Stimulated activated CD4-positive, alpha-beta T cell treated with anti-CD3 and anti-CD28 coated beads, Interleukin-1b, Interleukin-23, amount 100 ng/mL, for 4 hours (primary cell): ENCODE data around the gene DOP1A.

Source experiments
- DNase-seq, 2 donors: peaks; one replicate each; pipeline ENCODE4 v3.0.0-alpha.2; 2020; ENCODE audit warnings: low read depth in 2 of 2

DOP1A gene

GRCh38 chr6:83198486-83199172 is 131.2 kb downstream of the DOP1A start:
- no peak for DNase-seq

DNA sequence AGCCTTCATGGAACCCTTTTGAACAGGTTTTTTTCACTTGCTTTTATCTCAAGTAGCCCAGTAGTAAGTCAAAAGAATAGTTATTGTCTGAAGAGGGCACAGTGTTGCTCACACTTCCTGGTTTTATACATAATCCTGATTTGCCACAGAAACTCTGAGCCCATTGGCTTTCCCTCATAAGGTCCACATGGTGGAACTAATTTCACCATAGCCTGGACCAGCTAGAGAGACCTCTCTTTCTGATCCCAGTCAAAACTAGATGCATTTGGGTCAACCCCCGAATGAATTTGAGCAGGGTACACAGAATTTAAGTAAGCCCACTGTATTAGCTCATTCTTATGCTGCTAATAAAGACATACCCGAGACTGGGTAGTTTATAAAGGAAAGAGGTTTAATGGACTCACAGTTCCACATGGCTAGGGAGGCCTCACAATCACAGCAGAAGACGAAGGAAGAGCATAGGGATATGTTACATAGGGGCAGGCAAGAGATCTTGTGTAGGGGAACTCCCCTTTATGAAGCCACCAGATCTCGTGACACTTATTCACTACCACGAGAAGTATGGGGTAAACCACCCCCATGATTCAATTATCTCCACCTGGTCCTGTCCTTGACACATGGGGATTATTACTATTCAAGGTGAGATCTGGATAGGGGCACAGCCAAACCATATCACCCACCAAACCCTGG is 131.8 kb downstream of the DOP1A start:
- no peak for DNase-seq

- no peak for DNase-seq
These were observed 132.4 kb downstream of the DOP1A start for GRCh38 chr6:83199863-83200225.

DNA sequence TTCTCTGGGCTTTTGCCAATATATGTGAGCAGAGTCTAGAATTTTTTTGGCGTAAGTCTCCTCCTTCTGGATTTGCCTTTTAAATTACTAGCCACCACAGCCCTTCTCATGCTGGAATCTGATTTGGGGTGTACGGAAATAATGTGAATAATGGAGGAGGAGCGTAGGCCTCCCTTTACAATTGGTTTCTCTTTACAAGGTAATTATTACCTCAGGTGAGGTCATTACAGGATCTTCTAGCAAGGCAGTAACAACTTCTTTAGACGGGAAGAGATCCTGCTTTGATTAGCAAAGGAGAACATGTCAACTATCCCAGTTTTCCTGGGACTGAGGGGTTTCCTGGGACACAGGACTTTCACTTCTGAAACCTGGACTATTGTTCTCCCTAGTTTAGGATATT is 134.6 kb downstream of the DOP1A start:
- no peak for DNase-seq

DNA sequence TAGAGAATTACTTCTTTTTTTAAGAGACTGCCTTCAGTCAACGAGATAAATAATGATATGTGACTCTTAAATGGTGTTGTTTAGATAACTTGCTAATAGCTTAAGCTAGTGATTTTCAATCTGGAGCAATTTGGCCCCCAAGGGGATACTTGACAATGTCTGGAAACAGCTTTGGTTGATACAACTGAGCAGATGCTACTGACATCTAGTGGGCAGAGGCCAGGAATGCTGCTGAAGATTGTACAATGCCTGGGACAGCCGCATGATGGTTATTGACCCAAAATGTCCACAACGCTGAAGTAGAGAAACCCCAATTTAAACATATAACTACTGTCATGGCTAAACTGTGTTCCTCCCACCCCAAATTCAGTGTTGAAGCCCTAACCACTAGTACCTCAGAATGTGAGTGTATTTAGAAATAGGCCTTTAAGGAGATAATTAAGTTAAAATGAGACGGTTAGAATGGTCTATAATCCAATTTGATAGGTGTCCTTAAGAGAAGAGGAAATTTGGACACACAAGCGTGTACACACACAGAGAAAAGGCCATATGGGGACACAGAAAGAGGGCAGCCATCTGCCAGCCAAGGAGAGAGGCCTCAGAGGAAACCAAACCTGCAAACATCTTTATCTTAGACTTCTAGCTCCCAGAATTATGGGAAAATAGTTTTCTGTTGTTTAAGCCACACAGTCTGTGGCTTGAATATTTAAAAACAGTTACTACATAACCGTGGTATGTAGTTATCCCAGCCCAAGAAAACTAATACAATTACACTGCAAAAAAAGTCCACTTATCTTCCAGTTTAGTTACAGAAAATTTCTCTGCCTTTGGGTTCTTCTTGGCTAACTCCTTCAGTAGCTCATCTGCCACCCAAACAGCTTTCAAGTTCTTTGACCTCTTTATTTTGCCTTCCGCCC is 147.9 kb downstream of the DOP1A start:
- DNase-seq, result peak in 1 of 2 donors; percentile 37

- no peak for DNase-seq
These were observed 149.3 kb downstream of the DOP1A start for GRCh38 chr6:83216806-83217205.
